ENCODE results near the gene MAPK4. TPM values are rescaled to one million over a fixed set of nuclear protein-coding genes. Genes with fewer than 3 reads are reported as not detected.

MAPK4 gene
- total and polyA plus RNA-seq, 10 of the 15 experiments (the other 5 are each of a cell fraction or from before 2014, with no cell fraction given): 0.03 to 0.11 (median 0.06) TPM; not detected in 4

DNA sequence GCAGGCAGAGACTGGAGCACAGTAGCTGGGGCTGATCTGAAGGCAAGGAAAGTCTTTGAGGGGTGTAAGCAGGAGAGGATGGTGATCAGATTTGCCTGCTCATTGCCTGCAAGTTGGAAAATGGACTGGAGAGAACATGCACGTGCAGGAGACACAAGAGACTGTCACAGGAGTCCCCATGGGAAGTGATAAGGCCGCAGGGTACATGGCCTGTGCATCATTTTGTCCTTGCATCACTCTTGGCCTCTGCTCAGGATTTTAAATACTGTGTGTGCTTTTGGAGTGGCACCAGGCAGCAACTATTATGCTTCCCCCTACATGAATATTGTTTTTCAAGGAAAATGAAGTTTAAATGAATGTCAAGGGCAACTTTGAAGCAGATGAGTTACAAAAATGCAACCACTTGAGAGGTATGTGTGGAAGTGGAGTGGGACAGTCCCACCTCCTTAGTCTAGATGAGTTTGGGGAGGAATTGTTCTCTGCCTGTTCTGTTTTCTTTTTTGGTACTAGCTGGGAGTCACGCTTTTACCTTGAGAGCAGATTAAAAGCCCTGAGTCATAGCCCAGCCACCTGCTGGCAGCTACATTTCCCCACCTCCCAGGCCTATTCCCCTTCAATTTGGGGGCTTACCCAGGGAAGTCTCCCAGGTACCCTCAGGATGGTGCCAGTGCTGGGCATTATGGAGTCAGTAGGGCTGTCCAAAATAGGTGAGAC, 19.3 kb downstream of the MAPK4 start (continued):
- TF ChIP-seq, protein P1, sequence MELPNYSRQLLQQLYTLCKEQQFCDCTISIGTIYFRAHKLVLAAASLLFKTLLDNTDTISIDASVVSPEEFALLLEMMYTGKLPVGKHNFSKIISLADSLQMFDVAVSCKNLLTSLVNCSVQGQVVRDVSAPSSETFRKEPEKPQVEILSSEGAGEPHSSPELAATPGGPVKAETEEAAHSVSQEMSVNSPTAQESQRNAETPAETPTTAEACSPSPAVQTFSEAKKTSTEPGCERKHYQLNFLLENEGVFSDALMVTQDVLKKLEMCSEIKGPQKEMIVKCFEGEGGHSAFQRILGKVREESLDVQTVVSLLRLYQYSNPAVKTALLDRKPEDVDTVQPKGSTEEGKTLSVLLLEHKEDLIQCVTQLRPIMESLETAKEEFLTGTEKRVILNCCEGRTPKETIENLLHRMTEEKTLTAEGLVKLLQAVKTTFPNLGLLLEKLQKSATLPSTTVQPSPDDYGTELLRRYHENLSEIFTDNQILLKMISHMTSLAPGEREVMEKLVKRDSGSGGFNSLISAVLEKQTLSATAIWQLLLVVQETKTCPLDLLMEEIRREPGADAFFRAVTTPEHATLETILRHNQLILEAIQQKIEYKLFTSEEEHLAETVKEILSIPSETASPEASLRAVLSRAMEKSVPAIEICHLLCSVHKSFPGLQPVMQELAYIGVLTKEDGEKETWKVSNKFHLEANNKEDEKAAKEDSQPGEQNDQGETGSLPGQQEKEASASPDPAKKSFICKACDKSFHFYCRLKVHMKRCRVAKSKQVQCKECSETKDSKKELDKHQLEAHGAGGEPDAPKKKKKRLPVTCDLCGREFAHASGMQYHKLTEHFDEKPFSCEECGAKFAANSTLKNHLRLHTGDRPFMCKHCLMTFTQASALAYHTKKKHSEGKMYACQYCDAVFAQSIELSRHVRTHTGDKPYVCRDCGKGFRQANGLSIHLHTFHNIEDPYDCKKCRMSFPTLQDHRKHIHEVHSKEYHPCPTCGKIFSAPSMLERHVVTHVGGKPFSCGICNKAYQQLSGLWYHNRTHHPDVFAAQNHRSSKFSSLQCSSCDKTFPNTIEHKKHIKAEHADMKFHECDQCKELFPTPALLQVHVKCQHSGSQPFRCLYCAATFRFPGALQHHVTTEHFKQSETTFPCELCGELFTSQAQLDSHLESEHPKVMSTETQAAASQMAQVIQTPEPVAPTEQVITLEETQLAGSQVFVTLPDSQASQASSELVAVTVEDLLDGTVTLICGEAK (IDR thresholded peaks at IDR 0.05; ENCODE audit: borderline replicate concordance): no peak

GRCh38 chr18:50581517-50581916, 21.6 kb downstream of the MAPK4 start:
- DNase-seq (ENCODE audit: low read depth, low spot score): no peak
- ATAC-seq: no peak
- no TSS peak for BruUV-seq (replicated peaks)
- Histone ChIP-seq H3K79me2 (ENCODE audit: control insufficient read depth, insufficient read depth, low read length) (no peaks in the 10 kb centered on the region), H3K27me3 (replicated peaks in 1 of 2; ENCODE audit: control insufficient read depth in 2 of 2, insufficient read depth in 2 of 2, low read length in 1 of 2) (no peaks in the 10 kb centered on the region), H3K4me3 (no peak overlapping the region), H4K20me1 (ENCODE audit: control insufficient read depth, insufficient read depth) (no peaks in the 10 kb centered on the region), H3K4me1 (ENCODE audit: control insufficient read depth, insufficient read depth, low read length) (no peaks in the 10 kb centered on the region), H3K4me2 (ENCODE audit: control insufficient read depth, insufficient read depth) (no peak overlapping the region), H3K9ac (ENCODE audit: control insufficient read depth, insufficient read depth, low read length) (no peak overlapping the region), H3K9me3 (replicated peaks; ENCODE audit: control insufficient read depth, insufficient read depth, low read length) (no peaks in the 10 kb centered on the region; the same call in 2 of the 3 replicates), H3K27ac (ENCODE audit: control insufficient read depth, insufficient read depth) (no peak overlapping the region), H2AFZ (ENCODE audit: control insufficient read depth, low read depth, low read length) (no peak overlapping the region), H3K36me3 (ENCODE audit: control insufficient read depth in 2 of 2, insufficient read depth in 2 of 2, low read length in 1 of 2) (no peaks in the 10 kb centered on the region)
- no peak for FAIRE-seq
- intact Hi-C loops (cut with micrococcal nuclease; ENCODE audit: unreplicated experiment): no loop called here
- SMC1A ChIA-PET (ENCODE audit: uncharacterized antibody, unreplicated experiment): interaction anchor here (0.6 kb wide), 1 partner anchor 20 kb away, joined by 3 read pairs; no protein-coding TSS in a partner anchor
- RAD21 ChIA-PET (ENCODE audit: unreplicated experiment): interaction anchor here (1.2 kb wide), 1 partner anchor 97 kb away, joined by 3 read pairs; no protein-coding TSS in a partner anchor
- in situ Hi-C loops (cut with MboI): no loop called here
- WGBS (ENCODE audit: insufficient coverage, insufficient replicate concordance, low lambda C conversion rate, missing lambda C conversion rate): 19% methylated on average over 1 of the region's 1 CpG
- POLR2A ChIA-PET: no interaction called here
- CTCF ChIA-PET: no interaction called here
- no peak for TF ChIP-seq TAF1 (IDR thresholded peaks at IDR 0.05; ENCODE audit: borderline replicate concordance, low read depth, low read length)
- no peak for TF ChIP-seq CHD2 (IDR thresholded peaks at IDR 0.05; ENCODE audit: borderline replicate concordance, low read depth, low read length)
- TF ChIP-seq ZNF687 (IDR thresholded peaks at IDR 0.05): no peak
- TF ChIP-seq DPF2 (IDR thresholded peaks at IDR 0.05): no peak
- no peak for TF ChIP-seq NBN (IDR thresholded peaks at IDR 0.05)
- TF ChIP-seq ZNF217 (IDR thresholded peaks at IDR 0.05): no peak
- TF ChIP-seq, protein P2, sequence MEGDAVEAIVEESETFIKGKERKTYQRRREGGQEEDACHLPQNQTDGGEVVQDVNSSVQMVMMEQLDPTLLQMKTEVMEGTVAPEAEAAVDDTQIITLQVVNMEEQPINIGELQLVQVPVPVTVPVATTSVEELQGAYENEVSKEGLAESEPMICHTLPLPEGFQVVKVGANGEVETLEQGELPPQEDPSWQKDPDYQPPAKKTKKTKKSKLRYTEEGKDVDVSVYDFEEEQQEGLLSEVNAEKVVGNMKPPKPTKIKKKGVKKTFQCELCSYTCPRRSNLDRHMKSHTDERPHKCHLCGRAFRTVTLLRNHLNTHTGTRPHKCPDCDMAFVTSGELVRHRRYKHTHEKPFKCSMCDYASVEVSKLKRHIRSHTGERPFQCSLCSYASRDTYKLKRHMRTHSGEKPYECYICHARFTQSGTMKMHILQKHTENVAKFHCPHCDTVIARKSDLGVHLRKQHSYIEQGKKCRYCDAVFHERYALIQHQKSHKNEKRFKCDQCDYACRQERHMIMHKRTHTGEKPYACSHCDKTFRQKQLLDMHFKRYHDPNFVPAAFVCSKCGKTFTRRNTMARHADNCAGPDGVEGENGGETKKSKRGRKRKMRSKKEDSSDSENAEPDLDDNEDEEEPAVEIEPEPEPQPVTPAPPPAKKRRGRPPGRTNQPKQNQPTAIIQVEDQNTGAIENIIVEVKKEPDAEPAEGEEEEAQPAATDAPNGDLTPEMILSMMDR (IDR thresholded peaks at IDR 0.05 in 2 of 3, conservative IDR thresholded peaks at IDR 0.05 in 1 of 3; ENCODE audit: control insufficient read depth in 2 of 3, extremely low read depth in 1 of 3, insufficient read depth in 1 of 3, low read depth in 3 of 3, low read length in 3 of 3): no peak
- no peak for TF ChIP-seq MEF2A (IDR thresholded peaks at IDR 0.05; ENCODE audit: insufficient read depth, low read depth, low read length)
- no peak for TF ChIP-seq LARP7 (IDR thresholded peaks at IDR 0.05)
- TF ChIP-seq, protein P3, sequence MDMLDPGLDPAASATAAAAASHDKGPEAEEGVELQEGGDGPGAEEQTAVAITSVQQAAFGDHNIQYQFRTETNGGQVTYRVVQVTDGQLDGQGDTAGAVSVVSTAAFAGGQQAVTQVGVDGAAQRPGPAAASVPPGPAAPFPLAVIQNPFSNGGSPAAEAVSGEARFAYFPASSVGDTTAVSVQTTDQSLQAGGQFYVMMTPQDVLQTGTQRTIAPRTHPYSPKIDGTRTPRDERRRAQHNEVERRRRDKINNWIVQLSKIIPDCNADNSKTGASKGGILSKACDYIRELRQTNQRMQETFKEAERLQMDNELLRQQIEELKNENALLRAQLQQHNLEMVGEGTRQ (IDR thresholded peaks at IDR 0.05; ENCODE audit: borderline replicate concordance, low read depth, low read length): no peak

Data from GM12878 (cell line).